ENCODE measurements around the gene AGER.

AGER gene

GRCh38 chr6:32168807-32169591 lies 15.1 kb downstream of the AGER start:
- no peak for DNase-seq (ENCODE audit: low read depth)

GRCh38 chr6:32168350-32168749 lies 15.7 kb downstream of the AGER start:
- no peak for DNase-seq (ENCODE audit: low read depth)

- DNase-seq (ENCODE audit: low read depth), result no peak
Measured at GRCh38 chr6:32167761-32168262, 16.2 kb downstream of the AGER start.

DNA sequence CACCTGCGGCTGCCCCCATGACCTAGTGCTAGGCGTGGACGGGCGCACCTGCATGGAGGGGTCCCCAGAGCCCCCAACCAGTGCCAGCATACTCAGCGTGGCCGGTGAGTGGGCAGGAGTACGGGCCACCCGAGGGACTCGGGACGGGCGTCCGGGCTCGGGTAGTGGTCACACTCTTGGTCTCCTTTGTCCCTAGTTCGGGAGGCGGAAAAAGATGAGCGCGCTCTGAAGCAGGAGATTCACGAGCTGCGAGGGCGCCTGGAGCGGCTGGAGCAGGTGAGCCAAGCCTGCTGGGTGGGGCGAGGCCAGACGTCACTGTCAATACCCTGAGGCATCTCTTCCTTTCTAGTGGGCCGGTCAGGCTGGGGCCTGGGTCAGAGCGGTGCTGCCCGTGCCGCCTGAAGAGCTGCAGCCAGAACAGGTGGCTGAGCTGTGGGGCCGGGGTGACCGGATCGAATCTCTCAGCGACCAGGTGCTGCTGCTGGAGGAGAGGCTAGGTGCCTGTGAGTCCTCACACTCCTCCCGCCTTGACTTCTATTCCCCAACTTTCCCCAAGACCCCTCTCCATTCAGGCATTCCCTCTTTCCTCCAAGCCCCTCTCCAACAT lies 16.8 kb downstream of the AGER start:
- no peak for DNase-seq (ENCODE audit: low read depth)

DNA sequence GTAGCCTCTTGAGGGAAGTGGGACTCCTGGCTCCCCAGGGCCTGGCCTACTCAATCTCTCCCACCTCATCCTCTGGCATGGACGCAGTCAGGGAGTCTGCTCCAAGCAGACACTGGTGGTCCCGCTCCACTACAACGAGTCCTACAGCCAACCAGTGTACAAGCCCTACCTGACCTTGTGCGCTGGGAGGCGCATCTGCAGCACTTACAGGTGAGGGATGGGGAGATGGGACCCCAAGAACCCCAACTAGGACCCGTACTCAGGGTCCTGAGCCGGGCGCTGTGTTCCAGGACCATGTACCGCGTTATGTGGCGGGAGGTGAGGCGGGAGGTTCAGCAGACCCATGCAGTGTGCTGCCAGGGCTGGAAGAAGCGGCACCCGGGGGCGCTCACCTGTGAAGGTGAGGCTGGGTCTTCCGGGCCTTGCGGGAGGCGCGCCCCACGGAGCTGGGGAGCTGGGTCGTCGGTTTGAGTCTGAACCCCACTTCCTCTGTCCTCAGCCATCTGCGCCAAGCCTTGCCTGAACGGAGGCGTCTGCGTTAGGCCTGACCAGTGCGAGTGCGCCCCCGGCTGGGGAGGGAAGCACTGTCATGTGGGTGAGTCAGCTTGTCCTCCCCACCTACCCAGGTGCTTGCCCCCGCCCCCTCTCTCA lies 17.5 kb downstream of the AGER start:
- DNase-seq (ENCODE audit: low read depth), result no peak

DNA sequence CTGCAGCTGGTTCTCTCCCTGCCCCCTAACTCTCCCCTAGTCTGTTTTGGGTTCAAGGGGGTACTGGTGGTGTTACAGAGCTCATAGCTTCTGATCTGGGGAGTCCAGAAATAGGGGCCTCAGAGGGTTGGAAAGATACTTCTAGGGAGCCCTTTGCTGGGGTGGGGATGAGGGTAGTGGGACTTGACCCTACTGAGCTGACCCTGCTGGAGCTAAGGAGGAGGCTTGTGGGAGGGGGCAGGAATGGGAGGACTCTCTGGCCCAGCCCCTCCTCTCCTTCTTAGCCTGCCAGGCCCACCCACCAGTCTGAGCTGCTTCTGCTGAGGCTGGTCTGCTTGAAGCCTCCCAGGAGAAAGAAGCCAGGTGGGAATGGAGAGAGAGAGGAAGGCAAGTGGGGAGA lies 19.8 kb downstream of the AGER start, which contains the start of gene EGFL8:
Gene EGFL8, plus strand, starts transcription at position 301 of the 400 bp plus-strand sequence. CDS start 1,571 bp downstream, outside the sequence.
- no peak for DNase-seq (ENCODE audit: low read depth)

DNA sequence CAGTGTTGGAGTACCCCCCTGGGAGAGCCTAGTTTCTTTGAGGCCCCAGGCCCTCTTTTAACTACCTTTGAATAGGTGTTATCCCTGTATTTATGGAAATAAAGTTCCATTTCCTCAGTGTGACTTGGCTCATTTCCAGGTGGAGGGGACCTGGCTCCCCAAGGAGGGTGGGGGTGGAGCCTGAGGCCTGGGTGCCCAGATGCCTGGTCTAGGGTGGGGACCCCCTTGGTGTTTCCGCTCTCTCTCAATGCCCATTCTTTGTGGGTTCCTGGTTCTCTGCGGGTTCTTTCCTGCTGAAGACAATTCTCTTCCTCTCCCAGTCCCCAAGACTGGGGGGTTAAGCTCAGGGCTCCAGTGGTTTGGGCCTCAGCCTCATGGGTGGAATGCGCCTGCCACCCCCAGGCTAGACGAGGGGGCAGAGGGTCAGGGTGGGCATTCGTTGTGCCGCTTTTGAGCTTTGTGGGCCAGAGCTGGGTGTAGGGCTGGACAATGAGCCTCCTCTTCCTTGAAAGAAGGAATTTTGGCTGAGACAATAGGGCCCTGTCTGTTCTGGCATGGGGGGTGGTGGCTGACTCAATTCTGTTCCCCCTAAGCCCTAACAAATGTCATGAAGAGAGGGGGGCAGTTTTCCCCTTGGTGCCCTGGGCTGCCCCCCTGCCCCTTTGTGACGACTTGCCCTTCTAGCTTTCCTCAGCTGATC lies 20.3 kb downstream of the AGER start:
- DNase-seq (ENCODE audit: low read depth), result no peak

DNA sequence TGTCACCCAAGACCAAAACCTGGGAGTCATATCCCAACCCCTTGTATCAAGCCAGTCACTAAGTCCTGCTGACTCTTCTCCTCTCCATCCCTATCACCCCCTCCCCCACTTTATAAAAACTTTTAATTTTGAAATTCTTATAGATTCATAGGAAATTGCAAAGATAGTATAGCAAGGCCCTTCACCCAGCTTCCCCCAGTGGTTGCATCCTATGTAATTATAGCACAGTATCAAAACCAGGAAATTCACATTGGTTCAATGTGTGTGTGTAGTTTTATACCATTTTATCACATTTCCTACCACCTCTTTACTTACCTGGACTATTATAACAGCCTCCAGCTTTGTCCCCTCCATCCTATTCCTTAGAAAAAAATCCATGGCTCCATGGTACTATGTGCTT lies 26.0 kb downstream of the AGER start:
- DNase-seq (ENCODE audit: low read depth), result no peak

DNA sequence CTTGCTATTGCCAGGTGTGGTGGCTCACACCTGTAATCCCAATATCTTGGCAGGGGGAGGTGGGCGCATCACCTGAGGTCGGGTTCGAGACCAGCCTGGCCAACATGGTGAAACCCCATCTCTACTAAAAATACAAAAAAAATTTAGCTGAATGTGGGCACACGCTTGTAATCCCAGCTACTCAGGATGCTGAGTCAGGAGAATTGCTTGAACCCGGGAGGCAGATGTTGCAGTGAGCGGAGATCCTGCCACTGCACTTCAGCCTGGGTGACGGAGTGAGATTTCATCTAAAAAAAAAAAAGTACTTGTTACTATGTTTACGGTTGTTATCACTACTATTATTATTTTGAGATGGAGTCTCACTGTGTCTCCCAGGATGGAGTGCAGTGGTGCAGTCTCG lies 27.2 kb downstream of the AGER start:
- DNase-seq (ENCODE audit: low read depth), result no peak

DNA sequence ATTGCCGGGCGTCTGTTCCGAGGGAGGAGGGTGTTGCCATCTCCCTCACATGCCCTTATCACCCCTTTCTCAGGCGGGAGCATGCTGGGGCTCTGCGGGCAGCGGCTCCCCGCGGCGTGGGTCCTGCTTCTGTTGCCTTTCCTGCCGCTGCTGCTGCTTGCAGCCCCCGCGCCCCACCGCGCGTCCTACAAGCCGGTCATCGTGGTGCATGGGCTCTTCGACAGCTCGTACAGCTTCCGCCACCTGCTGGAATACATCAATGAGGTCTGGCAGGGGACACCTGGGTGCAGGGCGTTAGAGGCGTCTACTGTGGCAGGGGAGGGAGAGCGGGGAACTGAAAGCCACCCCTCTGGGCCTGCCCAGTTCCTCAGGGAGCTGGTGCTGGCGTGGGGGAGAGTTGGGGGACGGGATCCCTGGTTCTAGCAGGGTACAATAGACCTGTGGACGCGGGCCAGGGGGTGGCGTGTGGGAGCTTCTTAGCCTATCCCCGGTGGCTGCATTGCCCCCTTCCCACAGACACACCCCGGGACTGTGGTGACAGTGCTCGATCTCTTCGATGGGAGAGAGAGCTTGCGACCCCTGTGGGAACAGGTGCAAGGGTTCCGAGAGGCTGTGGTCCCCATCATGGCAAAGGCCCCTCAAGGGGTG lies 29.4 kb downstream of the AGER start:
- DNase-seq (ENCODE audit: low read depth), result no peak

DNA sequence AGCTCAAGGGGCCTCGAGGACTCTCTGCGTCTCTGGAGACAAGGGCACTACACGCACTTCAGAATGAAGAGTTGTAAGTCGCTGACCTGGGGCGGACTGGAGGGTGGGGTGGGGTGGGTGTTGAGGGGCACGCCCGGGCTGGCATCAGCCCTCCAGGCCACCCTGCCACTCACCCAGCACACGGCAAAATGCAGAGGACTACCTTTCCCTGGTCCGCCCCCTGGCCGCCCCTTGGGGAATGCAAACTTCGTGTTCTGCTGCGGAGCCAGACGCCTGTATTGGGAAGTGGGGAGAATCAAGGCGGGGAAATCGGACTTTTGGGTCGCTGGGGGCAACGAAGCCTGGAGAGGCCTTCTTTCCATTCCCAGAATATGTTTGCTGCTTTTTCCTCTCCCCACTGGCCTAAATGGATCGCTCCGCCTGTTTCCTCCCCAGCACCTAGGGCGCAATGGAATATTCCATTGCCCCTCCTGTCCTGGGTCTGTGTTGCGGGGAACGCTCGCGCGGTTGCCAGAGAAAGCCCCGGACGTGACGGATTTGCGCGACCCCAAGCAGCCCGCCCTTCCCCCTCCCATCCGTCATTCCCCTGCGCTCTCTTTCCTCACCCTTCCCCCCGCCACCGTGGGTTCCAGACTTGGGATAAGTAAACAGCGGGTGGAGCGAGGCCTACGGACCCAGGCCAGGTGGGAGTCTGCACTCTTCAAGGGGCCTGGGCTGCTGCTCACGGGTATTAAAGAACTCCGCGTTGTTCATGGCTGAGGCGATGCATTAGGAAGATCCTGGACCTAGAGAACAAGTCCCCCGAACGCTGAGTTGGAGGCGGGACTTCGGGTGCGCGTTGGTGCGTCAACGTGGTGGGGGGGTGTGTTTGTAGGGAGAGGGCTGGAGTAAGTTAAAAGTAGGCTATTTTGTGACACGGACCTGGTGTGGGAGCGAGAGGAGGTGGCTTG lies 30.2 kb downstream of the AGER start, which contains the start of gene PPT2:
Gene PPT2, plus strand, starts transcription at position 578 of the 950 bp plus-strand sequence. CDS start 454 bp downstream, outside the sequence.
- peak; percentile 78 for DNase-seq (ENCODE audit: low read depth)

DNA sequence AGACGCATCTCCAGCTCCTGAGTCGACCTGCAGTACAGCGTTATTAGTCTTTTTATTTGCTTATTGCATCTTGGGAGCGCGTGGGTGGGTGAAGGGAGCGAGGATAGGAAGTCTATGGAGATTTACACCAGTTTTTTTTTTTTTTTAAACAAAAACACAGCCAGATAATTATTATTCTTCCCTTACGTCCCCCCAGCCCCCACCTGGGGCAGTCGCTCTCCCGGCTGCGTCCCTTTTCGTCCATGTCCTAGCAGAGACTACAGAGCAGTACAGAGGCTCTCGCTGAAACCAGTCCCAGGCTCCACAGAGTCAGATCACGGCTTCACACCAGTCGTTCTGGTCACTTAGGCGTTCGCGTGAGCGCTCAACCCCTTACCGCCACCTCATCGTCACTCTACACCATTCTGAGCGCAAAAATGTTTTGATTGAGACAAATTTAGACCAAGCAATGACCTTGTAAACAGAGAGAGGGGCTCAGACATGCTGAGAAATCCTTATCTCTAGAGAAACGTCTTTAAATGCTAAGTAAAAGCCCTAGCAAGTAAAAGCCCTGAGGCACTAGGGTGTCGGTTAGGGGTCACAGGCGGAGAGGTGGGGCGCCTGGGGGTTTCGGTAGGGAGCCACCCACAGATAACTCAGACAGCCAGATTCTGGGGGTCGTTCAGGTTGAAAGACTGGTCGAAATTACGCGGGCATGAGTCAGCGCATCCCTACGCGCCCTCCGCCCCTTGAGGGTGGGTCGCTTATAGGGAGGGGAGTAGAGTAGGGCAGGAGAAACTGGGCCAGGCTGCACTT lies 31.1 kb downstream of the AGER start:
- no peak for DNase-seq (ENCODE audit: low read depth)

GRCh38 chr6:32151863-32152768 lies 31.9 kb downstream of the AGER start, which contains the start of gene PRRT1:
PRRT1 (minus strand) TSS chr6:32151939; CDS start chr6:32151827, 112 bp downstream.
- no peak for DNase-seq (ENCODE audit: low read depth)

DNA sequence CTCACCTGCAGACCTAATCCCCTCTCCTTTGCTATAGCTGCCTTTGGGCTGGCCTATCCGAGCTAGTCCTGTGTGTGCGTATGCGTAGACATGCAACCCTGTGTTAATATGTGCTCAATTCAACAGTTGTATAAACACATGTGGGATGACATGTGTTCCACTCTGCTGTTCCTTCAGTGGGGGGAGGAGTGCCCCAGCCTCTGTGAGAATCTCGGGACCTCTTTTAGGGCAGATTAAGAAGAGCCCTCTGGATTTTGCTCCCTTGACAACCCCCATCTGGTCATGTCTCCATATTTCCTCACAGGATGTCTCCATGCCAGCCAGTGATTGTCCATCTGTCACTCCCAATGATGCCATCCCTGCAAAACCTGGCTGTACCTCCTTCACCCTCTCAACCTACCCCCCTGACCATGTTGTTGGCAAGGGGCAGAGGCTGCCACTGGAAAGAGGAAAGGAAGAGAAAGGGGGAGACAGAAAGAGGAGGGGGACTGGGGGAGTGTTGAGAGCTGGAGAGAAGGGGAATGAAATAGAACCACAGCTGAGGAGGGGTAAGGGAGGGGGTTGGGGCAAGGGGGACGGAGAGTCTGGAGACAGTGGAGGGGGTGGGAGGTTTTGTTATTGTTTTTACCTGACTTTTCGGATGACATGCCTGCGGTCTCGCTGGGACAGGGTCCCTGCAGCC lies 32.7 kb downstream of the AGER start:
- no peak for DNase-seq (ENCODE audit: low read depth)

DNA sequence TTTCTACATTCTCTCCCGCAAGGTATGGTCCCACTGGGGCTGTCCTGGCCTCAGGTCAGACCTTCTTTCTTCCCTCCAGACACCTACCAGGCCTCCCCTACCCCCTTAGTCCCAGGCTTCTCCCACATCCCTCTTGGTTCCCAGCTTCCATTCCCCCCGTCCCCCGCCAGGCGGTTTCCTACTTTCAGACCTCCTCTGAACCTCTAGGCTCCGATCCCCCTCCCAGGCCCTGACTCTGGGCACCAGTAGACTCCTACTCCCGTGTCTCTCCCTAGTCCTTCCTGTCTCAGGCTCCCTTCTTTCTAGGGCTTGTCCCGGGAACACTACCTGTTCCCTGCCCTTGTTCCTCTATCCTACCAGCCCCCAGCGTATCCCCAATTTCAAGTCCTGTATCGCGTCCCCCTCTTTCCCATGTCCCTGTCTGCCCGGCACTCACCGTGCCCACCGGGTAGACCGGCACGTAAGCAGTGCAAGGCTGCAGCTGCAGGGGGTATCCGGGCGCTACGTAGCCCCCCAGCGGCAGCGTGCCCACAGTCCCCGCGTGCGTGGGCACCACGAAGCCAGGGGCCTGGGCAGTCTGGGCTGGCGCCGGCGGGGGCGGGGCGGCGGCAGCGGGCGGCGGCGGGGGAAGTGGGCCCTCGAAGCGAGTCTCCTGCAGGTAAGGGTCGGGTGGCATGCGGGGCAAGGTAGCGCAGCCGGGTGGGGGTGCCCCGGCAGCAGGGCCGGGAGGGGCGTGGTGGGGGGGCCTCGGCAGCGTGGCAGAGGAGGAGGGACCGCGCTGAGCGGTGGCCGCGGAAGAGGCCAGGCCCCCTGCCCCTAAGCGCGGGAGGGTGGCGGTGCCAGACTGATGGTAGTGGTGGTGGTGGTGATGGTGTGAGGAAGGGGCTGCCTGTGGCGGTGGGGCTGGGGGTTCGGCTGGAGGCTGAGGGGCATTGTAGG lies 33.9 kb downstream of the AGER start:
- DNase-seq (ENCODE audit: low read depth), result no peak

DNA sequence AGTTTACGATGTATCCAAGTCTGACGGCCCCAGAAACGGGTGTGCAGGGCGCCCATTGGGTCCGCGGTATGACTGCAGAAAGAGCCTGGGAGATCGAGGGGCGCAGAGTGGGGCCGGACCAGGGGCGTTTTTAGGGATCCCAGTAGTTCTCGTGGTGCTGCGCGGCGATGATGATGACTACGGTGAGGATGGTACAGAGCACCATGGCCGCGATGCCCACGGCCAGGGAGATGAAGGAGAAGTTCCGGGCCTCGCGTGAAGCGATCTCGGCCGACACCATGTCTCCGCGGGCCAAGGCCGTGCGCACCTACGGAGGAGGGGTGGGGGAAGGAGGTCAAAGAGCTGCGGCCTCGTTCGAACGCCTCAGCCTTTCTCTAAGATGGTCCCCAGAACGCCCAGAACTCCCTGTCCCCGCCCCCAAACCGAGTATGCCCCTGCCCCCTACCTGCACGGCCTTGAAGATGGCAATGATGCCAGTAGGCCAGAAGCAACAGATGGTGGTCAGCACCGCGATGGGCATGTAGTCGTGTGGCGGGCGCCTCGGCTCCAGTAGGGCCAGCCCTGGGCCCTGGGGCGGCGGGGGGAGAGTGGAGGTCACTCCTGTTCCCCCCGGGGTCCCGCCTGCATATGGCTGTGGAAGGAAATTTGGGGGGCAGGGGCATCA lies 34.8 kb downstream of the AGER start:
- no peak for DNase-seq (ENCODE audit: low read depth)
